Suppressor macrophage (primary cell): ENCODE results near the gene GAS2L1.
A peak's percentile ranks its signal among the peaks of the same experiment; 100 is the strongest.

Source experiments
- DNase-seq, 4 experiments: peaks; one replicate each; pipeline ENCODE4 v3.0.0-alpha.2; 2020 to 2022

Gene GAS2L1

DNA sequence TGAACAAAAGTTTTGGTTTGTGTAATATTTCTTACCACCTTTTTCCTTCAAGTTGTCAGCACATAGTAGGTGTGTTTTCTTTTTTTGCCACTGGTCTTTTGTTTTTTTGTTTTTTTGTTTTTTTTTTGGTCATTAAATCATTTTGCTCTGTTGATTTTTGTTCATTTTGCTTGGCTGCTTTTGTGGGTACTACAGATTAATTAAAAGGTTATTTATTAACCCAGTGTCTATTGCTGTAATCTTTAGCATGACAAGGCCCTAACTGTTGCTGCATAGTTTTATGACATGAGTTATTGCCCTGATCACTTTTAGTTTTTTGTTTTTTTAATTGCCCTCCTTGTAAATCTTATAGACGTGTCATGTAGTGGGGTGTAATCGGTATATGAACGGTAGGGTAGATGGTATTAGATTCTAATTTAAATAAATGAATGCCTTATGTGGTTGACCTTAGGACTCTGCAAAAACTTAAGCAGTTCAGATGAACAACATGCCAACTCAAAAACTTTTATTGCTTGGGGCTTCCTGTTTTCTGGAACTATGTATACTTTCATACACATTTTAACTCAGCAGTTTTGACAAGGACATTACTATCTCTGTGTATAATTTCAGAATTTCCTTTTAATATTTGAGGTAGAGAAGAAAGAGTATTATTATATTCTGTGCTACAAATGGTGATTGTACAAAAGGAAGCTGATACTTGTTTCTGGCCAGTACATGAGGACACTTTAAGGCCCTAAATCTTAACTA, 30.5 kb upstream of the GAS2L1 start:
- no peak for DNase-seq

DNA sequence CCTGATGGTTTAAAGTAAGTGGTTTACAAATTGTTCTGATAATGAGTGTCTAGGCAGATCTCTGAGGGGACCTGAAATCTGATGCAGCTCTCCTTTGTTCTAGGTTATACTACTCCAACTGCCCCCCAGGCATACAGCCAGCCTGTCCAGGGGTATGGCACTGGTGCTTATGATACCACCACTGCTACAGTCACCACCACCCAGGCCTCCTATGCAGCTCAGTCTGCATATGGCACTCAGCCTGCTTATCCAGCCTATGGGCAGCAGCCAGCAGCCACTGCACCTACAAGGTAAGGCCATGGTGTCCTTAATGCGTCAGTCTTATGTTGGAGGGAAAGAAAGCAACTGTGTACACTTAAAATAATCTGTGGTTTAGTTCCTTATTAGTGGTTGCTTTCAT, 28.5 kb upstream of the GAS2L1 start:
- DNase-seq = no peak

DNA sequence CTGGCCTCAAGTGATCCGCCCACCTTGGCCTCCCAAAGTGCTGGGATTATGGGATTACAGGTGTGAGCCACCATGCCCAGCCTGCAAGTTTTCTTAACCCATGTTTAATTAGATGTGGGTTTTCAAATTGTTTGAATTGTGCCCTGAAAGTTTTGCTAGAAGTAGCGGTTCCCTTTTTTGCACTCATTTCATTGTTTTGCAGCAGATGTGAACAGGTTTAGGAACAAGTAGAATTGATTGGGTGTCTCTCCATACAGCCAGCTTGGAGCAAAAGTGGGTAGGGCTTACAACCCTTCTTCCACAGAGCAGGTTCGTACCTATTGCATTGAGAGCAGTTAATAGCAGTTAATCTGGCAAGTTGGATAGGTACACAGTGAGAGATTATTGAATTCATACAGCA, 22.3 kb upstream of the GAS2L1 start:
- no peak for DNase-seq

GRCh38 chr22:29288837-29289236, 17.6 kb upstream of the GAS2L1 start:
- DNase-seq = no peak

- DNase-seq = no peak
These were observed 16.4 kb upstream of the GAS2L1 start for GRCh38 chr22:29290061-29290460.

DNA sequence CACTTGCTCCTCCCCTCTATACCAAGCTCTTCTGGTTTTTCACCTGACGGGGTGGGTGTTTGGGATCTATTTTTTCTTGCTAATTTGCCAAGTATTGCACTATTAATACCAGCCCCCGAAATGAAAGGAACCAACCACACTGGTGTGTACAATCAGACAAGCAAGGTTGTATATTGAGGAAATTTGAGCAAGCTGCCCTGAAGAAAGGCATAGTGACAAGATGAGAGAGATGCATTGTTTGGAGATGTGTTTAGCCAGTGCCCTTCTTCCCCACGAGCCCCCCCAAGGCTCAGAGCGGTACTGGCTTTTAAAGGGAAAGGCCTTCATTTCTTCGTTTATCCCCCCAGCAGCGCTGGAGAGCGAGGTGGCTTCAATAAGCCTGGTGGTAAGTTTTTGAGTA, 15.2 kb upstream of the GAS2L1 start:
- DNase-seq = no peak

DNA sequence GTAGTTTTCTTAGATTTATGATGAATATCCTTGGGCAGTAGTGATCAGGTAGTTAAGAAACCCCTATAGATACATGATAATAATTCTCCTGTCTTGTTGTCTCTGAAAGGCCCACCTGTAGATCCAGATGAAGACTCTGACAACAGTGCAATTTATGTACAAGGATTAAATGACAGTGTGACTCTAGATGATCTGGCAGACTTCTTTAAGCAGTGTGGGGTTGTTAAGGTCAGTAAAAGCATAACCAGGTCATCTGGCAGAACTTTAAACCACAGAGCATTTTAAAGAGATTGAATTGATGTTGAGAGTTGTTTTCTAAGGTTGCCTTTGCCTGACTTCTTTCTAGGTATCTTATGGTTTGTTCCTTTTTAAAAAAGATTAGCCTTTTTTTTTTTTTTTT, 14.1 kb upstream of the GAS2L1 start:
- no peak for DNase-seq

DNA sequence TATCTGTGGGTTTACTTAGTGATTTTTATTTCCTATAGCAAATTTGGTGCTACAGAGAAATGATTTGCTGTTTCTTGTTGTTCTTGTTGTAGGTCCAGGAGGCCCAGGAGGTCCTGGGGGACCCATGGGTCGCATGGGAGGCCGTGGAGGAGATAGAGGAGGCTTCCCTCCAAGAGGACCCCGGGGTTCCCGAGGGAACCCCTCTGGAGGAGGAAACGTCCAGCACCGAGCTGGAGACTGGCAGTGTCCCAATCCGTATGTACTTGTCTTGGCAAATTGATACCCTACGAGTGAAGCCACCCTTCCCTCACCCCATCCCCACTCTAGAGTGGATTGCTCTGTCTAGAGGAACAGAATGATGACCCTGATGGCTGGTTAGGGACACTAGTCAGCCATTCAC, 7.8 kb upstream of the GAS2L1 start:
- no peak for DNase-seq

GRCh38 chr22:29299136-29299900, 7.1 kb upstream of the GAS2L1 start:
- DNase-seq = no peak

- no peak for DNase-seq
These were observed 6.0 kb upstream of the GAS2L1 start for GRCh38 chr22:29300467-29300806.

DNA sequence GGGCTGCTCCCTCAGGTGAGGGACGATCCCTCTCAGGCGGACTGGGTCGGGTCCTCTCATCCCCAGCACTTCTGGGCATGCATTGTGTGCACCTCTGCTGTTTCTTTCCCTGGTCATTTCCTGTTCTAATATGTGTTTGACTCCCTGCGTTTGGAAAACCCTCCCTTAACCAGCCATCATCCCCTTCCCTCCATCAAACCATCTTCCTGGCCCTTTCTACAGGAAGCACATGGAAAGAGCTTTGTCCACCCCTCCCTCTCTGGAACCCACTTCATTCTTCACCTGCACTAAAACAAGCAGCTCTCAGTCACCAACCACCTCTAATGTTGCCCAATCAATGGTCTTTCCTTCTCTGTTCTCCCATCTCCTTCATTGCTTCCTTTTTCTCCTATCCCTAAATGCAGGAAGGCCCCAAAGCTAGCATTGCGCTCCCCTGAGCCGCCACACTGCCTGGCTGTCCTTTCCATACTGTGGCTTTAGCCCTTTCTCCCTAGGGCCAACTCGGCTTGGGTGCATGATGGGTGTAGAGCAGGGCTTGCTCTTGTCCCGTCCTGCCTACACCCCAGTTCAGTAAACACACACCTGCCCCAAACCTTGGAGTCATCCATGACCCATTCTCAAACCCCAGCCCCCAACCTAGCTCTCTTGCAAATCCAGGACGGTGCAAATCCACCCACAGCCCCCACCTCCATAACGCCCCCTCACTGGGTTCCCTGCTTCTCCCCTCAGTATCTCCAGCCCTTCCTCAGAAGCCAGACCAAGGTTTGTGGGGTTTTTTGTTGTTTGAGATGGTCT, 5.4 kb upstream of the GAS2L1 start:
- DNase-seq = no peak

DNA sequence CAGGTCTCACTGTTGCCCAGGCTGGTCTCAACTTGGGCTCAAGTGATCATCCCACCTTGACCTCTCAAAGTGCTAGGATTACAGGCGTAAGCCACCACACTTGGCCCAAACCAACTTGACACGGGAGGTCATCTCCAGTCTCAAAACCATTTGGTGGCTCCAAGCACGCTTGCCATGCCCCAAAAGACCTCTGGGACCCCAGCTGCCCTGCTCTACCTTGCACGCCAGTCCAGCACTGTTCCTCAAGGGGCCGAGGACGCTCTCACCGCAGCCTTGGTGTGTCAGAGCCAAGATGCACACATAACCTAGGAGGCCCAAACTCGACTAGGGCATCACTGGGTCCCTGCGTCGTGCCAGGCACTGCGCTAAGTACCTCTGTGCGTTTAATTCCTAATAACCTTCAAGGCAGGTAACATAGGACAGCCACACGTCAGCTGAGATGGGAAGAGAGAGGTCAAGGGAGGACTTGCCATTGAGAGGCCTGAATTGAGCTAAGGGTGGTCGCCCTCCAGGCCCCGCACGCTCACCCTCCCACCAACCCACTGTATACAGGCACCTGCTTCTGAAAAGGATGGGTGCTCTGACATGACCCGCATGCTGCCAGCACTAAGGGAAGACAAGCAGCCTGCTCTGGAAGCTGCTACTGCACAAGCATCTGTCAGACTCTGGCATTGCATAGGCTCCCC, 4.6 kb upstream of the GAS2L1 start:
- no peak for DNase-seq

DNA sequence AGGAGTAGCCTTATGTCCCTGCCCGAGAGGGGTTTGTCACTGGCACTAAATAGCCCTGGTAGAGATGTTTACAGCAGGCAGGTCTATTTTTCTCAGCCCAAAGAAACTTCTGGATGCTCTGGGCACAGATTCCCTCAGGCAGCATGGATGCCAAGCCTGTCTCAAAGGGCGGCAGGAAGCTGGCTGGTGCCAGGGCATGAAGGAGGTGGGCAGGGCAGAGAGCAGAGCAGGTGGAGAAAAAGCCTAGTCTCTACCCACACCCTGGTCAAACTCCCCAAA, 4.1 kb upstream of the GAS2L1 start:
- DNase-seq = no peak

- DNase-seq = peak; percentile 32 to 67 (median 53)
These were observed 3.6 kb upstream of the GAS2L1 start for GRCh38 chr22:29302681-29303465.

GRCh38 chr22:29305836-29306174, 645 bp upstream of the GAS2L1 start:
- DNase-seq = no peak

GRCh38 chr22:29306835-29307595, 565 bp downstream of the GAS2L1 start:
- peak; percentile 81 to 95 (median 87) for DNase-seq

GRCh38 chr22:29307596-29308147, 1.2 kb downstream of the GAS2L1 start:
- no peak for DNase-seq

DNA sequence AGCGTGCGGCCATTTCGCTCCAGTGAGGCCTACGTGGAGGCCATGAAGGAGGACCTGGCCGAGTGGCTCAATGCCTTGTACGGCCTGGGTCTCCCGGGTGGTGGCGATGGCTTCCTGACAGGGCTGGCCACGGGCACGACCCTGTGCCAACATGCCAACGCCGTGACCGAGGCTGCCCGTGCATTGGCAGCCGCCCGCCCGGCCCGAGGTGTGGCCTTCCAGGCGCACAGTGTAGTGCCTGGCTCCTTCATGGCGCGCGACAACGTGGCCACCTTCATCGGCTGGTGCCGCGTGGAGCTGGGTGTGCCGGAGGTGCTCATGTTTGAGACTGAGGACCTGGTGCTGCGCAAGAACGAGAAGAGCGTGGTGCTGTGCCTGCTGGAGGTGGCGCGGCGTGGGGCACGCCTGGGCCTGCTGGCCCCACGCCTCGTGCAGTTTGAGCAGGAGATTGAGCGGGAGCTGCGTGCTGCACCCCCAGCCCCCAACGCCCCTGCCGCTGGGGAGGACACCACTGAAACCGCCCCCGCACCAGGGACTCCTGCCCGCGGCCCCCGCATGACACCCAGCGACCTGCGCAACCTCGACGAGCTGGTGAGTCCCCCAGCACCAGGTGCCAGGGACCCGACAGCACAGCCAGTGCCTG, 1.8 kb downstream of the GAS2L1 start:
- no peak for DNase-seq

GRCh38 chr22:29308791-29309262, 2.4 kb downstream of the GAS2L1 start:
- no peak for DNase-seq

GRCh38 chr22:29309332-29310064, 3.0 kb downstream of the GAS2L1 start:
- DNase-seq = peak in 2 of 4 experiments; percentile 18 to 40
